Measurements from ENCODE around the gene HSF5.
"Not testable (repeated sequence)": the region's sequence is repeated elsewhere in the genome, so short reads cannot be mapped to it uniquely, and the experiment has no call there.

The HSF5 gene

DNA sequence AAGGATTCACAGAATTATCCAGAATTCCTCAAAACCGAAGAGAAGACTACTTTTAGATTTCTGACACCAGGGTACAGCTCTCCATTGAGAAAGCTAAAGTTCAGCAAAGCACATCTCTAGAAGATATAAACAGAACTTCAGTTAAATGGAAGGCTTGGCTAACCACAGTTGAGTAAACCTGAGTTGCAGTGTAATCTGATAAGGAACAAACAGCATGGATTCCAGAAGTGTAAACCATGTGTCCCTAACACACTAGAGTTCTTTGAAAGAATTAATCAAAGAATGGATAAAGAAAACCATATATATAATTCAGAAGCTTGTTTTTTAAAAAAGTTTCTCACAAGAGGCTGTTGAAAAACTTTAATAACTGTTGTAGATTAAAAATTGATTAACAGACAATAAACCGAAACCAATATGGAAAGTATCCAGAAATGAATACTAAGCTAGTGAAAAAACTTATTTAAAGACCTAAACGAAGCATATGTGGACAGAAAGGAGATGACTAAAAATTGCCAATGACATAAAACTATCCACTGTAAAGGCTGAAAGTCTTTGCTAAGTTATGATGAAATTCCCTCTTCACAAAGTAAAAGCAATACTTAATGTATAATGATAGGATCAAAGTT lies 75.1 kb downstream of the HSF5 start:
- DNase-seq (ENCODE audit: low spot score), result no peak

DNA sequence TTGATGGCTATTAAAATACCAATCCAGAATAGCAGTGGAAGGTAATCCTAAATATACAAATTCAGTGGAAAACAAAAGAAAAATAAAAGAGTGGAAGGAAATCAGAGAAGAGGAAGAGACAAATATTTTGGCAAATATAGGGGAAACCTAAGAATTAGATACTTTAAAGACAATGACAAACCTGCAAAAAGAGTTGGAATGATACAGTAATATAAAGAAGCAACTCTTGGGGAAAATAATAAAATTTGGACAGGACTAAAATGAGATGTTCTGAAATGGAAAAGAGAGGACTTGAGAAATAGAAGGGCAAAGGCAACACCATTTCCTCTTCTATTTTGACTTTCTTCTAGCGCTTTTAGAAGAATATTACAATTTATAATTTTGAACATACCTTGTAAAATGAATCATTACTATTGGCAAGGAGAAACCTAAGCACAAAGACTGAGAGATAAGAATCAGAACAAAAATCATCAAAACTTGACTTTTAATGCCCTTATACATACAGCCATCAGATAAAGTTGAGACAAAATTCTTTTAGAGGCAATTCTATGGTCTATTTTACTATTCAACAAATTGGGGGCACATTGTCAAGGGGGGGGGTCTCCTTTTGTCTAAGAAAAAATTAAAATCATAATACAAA lies 76.0 kb downstream of the HSF5 start:
- DNase-seq (ENCODE audit: low spot score), result no peak

GRCh38 chr17:58411408-58411894 lies 76.8 kb downstream of the HSF5 start:
- DNase-seq (ENCODE audit: low spot score), result no peak

GRCh38 chr17:58410714-58411407 lies 77.3 kb downstream of the HSF5 start:
- no peak for DNase-seq (ENCODE audit: low spot score)

DNA sequence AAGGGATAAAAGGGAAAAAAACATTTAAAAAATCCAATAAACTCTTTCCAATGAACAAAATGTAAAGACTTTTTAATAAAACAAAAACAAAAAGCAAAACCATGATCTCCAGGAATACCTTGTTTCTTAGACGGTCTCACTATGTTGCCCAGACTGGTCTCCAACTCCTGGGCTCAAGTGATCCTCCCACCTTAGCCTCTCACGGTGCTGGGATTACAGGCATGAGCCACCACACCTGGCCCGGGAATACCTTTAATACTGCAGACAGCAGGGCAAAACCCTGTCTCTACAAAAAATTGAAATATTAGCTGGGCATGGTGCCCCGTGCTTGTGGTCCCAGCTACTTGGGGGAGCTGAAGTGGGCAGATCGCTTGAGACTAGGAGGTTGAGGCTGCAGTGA lies 78.8 kb downstream of the HSF5 start:
- DNase-seq (ENCODE audit: low spot score), result no peak

GRCh38 chr17:58403311-58403710 lies 84.9 kb downstream of the HSF5 start:
- no peak for DNase-seq (ENCODE audit: low spot score)

DNA sequence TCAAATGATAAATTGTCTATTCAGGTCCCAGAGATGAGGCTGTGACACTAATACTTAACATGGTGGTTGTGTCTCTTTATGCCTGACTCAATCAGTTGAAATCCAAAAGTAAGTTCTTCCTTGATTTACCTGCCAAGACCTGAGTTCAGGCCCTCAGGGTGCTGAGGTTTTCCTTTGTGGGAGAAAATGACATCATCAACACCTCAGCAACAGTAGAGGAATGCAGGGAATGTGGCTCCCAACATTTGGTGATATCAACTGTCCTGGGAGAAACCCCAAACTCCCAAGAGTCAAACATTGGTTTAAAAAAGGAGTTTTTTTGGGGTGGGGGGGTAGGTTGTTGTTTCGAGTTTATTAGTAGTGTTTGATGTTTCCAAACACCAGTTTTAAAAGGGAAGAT lies 85.5 kb downstream of the HSF5 start:
- DNase-seq (ENCODE audit: low spot score), result no peak

DNA sequence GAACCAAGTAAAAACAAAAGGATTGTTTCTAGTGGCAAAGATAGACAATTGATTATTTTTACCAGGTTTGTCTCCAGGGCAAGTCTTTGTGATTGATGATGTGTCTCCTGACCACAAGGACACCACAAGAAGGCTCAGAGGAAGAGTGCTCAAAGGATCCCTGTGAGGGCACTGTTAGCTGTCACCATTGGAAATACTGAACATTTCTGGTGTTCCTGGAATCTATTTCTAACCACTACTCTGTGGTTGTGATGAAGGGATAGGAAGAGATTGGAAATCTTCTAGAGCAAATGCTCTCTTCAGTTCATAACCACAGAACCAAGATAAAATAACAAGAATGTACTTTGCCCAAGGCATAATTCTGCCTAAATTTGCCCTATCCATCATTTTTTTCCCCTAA lies 86.2 kb downstream of the HSF5 start:
- DNase-seq (ENCODE audit: low spot score), result no peak

DNA sequence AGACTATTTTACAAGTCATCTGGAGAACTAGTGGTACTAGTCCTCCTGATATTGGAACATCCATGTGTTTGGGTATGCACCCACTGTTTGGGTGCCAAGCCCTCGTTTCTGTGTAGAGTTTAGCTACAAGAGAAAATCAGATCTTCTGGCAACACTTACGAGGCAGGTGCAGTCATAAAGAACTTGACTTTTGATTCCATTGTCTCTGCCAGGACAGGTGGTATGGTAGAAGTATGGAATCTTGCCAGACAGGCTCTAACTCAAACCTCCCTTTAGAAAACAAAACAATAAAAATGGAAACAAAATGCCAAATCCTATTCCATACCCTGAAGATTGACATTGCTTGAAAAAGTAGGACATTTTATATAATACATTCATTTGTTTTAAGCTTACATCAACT lies 86.9 kb downstream of the HSF5 start:
- DNase-seq (ENCODE audit: low spot score), result no peak

- no peak for DNase-seq (ENCODE audit: low spot score)
Measured at GRCh38 chr17:58400826-58401225, 87.4 kb downstream of the HSF5 start.

GRCh38 chr17:58399974-58400373 lies 88.2 kb downstream of the HSF5 start:
- DNase-seq (ENCODE audit: low spot score), result no peak

DNA sequence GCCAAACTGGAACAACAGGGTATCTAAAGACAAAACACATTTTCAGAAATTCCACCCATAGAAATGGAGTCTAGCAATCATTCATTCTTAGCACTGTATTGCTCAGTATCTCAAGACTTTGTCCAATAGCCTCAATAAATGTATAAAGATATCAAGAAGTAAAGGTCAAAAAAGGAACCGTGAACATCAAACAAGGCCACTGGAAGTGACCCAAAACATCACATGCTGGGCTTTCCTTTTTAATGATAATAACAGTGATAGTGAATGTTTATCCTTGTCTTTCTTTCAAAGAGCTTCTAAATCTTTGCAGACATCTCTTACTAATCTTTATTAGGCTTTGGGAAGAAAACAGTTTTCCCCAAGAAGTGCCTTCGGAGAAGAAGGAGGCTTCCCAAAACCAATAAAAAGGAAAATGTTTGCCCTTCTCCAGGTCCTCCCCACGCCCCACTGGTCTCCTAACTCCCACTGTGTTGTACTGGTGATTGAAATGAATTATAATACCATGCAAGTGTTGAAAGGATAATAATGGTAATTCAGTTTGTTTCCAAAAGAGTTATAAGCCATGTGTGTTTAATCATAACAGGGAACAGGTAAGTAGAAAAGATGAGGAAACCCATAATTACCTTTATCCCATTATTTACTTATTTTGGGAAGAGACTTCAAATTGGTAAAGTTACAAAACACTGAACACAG lies 89.5 kb downstream of the HSF5 start:
- no peak for DNase-seq (ENCODE audit: low spot score)

DNA sequence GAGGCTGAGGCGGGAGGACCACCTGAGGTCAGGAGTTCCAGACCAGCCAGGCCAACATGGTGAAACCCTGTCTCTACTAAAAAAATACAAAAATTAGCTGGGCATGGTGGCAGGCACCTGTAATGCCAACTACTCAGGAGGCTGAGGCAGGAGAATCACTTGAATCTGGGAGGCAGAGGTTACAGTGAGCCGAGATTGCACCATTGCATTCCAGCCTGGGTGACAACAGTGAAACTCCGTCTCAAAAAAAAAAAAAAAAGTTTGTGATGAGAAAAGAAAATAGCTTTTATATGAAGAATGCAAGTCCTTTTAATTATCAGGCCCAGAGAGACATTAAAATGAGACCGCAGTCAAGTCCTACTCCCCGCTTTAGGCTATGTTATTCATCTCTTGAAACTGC lies 90.8 kb downstream of the HSF5 start:
- not testable (repeated sequence) for DNase-seq (ENCODE audit: low spot score)

GRCh38 chr17:58396173-58396572 lies 92.0 kb downstream of the HSF5 start:
- no peak for DNase-seq (ENCODE audit: low spot score)

- no peak for DNase-seq (ENCODE audit: low spot score)
Measured at GRCh38 chr17:58394534-58395223, 93.5 kb downstream of the HSF5 start.

DNA sequence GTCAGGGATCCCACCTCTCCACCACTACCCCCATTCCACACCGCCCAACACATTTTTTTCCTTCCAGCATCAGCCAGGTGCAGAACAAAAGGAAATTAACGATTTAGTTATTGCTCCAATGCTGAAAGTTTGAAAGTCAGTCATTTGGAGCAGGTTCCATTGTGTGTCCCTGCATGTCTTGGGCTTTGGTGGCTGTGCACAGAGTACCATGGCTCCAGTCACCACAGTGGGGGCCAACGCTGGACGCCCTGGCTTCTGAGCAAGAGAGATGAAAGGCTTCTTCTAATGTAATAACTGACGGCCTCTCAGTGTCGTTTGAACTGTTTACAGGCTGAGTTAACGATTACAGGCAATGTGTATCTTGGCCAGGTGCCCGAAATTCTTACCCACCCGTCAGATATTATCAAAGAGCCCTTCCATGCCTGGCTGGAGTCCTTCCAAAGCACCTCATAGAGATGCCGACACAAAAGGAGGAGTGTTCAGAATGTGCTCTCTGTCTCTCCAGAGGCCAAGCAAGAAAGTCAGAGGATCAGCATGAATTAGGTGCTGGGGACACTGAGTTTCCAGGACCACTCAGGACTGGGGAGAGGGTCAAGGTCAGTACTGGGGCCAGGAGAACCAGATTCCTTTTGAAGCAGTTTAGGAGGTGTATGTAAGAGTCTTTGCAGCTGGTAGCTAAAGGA lies 96.8 kb downstream of the HSF5 start:
- no peak for DNase-seq (ENCODE audit: low spot score)

- no peak for DNase-seq (ENCODE audit: low spot score)
Measured at GRCh38 chr17:58390884-58391283, 97.3 kb downstream of the HSF5 start.

GRCh38 chr17:58388302-58389190 lies 99.7 kb downstream of the HSF5 start:
- no peak for DNase-seq (ENCODE audit: low spot score)

GRCh38 chr17:58387834-58388233 lies 100.4 kb downstream of the HSF5 start:
- DNase-seq (ENCODE audit: low spot score), result no peak

DNA sequence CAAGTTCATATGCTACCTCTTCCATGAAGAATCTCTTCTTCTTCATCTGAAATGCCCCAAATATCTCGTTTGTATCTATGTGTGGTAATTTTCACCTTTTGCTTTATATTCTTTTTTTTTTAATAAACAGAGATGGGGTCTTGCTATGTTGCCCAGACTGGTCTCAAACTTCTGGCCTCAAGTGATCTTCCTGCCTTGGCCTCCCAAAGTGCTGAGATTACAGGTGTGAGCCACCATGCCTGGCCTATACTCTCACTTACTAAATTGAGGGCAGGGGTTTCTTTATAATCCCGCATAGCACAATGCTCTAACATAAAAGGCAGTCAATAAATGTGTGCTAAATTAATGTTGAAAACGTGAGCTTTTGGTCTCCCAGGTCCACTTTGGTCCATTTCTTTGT lies 101.5 kb downstream of the HSF5 start:
- no peak for DNase-seq (ENCODE audit: low spot score)
